ENCODE data around the gene SP2.

- TF ChIP-seq EZH2 (IDR thresholded peaks at IDR 0.05; ENCODE audit: insufficient read depth, low read length) (peak; percentile 87), CTCF (IDR thresholded peaks at IDR 0.05; ENCODE audit: insufficient read depth, low read depth, low read length) (no peak)
Measured at GRCh38 chr17:47847341-47848197, 48.5 kb upstream of the SP2 start.
